Esophagus (tissue), 2 donors: ENCODE data around the gene CREBBP. TPM values are rescaled to one million over a fixed set of nuclear protein-coding genes. Genes with fewer than 3 reads are reported as not detected.

ENCODE experiments used
- H3K27ac ChIP-seq, 2 donors: one replicate each; pipeline ENCODE4 v1.5.1; 2013; ENCODE audit warnings: low read depth in 2 of 2, mild to moderate bottlenecking in 2 of 2, inconsistent platforms in 1 of 2, low read length in 1 of 2, moderate library complexity in 1 of 2
- H3K27me3 ChIP-seq, 2 donors: one replicate each; pipeline ENCODE4 v1.6.1; 2013; ENCODE audit warnings: low read length in 2 of 2, control low read depth in 1 of 2, mild to moderate bottlenecking in 1 of 2; ENCODE audit not compliant: insufficient read depth in 2 of 2, control insufficient read depth in 1 of 2
- H3K36me3 ChIP-seq, 2 donors: one replicate each; pipeline ENCODE4 v1.6.1; 2013; ENCODE audit warnings: low read length in 1 of 2; ENCODE audit not compliant: control insufficient read depth in 2 of 2, insufficient read depth in 2 of 2
- H3K4me1 ChIP-seq, 2 donors: one replicate each; pipeline ENCODE4 v1.6.1; 2013; ENCODE audit warnings: low read length in 1 of 2; ENCODE audit not compliant: control insufficient read depth in 2 of 2, insufficient read depth in 2 of 2
- H3K4me3 ChIP-seq, 2 donors: one replicate each; pipeline ENCODE4 v1.5.1; 2013; ENCODE audit warnings: low read length in 2 of 2, mild to moderate bottlenecking in 2 of 2, low read depth in 1 of 2, moderate library complexity in 1 of 2
- H3K9me3 ChIP-seq, 2 donors: one replicate each; pipeline ENCODE4 v1.6.1; 2013; ENCODE audit warnings: mild to moderate bottlenecking in 2 of 2, low read depth in 1 of 2, low read length in 1 of 2, moderate library complexity in 1 of 2; ENCODE audit not compliant: control insufficient read depth in 2 of 2, insufficient read depth in 1 of 2
- WGBS, 2 donors: extraction: QIAGEN DNeasy Blood & Tissue Kit; methylation state at CpG; one replicate each; pipeline ENCODE4 v1.1.7; 2013; 5-methylcytosine and 5-hydroxymethylcytosine counted together
- polyA plus RNA-seq, 2 donors: library from polyadenylated mRNA; stranded (reverse); fragments of 200-250 nt; gene quantifications; one replicate each; pipeline ENCODE4 v1.2.3, GENCODE V29; 2013
- donor health status: healthy with polysubstance abuse.
- donor health status: Bipolar disorder and iron deficiency.

CREBBP gene
- polyA plus RNA-seq, 2 donors: 8.4 to 20.2 TPM

DNA sequence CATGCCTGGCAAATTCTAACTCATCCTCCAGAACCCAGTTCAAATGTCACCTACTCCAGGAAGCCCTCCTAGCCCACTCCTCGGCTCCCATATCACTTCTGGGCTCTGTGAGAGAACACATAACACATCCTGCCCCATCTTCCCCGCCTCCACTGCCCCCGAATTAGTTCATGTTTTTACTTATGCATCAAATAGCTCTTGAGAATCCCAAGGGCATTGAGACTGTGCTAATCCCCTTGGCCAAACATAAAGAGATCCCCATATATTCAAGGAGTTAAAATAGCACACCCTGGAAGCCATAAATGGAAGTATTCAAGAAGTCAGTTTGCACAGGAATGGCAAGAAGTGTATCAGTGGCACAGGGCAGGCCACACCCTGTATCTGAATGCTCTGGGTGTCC is 2.0 kb upstream of the CREBBP start:
- 89 to 91% methylated on average over 3 of the region's 3 CpGs for WGBS, 2 donors
- Histone ChIP-seq H3K9me3 (no peaks in the 10 kb centered on the region), H3K4me3 (no peak overlapping the region), H3K27me3 (no peaks in the 10 kb centered on the region), H3K36me3 (no peaks in the 10 kb centered on the region), H3K4me1 (peaks cover 0 to 8% of the 10 kb centered on the region in 2 donors), H3K27ac (no peak overlapping the region)

DNA sequence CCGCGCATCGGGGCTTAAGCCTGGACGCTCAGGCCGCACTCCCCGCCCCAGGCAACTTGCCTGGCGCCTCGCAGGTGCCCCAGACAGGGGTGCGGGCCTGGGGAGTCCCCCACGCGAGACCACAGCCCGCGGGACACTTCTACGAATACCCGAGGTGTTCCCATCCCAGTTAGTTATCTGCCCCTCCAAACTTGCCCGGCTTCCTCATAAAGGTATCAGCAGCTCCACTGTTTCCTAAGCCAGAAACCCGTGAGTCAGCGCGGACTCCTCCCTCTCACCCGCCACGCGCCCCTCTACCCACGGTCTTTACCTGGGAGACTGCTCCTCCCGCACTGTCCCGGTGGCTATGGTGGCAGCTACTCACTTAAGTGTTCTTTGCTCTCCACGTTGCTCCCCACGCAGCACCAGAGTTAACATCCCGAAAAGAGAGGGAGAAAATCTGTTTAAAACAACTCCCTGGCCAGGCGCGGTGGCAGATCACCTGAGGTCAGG is 1.0 kb upstream of the CREBBP start:
- 53 to 56% methylated on average over 29 to 30 of the region's 30 CpGs for WGBS, 2 donors
- Histone ChIP-seq H3K36me3 (no peaks in the 10 kb centered on the region), H3K4me3 (peak overlapping the region; percentile 84 to 87), H3K4me1 (peaks cover 4 to 11% of the 10 kb centered on the region in 2 donors), H3K27me3 (no peaks in the 10 kb centered on the region), H3K9me3 (no peaks in the 10 kb centered on the region), H3K27ac (no peak overlapping the region)

DNA sequence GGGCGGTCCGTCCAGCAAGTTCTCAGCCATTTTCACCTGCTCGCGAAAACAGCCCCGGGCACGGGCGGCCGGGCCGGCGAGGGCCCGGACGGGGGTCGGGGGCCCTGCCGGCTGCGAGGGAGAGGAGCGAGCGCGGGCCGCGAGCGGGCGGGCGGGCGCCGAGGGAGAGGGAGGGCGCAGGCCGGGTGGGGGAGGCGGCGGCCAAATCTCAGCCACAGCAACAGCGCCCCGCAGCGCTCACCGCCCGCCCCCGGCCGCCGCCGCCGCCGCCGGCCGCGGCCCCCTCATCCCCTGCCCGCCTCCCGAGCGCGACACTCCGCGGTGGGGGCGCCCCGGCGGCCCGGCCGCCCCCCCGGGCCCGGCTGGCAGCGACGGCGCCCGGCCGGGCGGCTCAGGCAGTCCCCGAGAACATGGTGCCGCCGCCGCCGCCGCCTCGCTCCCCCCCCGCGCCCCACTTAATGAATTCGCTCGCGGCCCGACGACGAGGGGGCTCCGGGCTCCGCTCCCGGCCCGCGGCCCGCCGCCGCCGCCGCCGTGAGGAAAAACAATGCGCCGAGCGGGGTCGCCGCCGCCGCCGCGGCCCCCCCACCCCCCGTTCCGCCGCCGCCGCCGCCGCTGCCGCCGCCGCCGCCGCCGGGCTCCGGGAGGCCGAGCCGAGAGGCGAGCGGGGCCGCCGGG is 487 bp downstream of the CREBBP start:
- Histone ChIP-seq H3K4me1 (peaks cover 5 to 11% of the 10 kb centered on the region in 2 donors), H3K4me3 (peak overlapping the region; percentile 84 to 86), H3K9me3 (no peaks in the 10 kb centered on the region), H3K36me3 (no peaks in the 10 kb centered on the region), H3K27ac (peak overlapping the region; percentile 95 to 98), H3K27me3 (no peaks in the 10 kb centered on the region)
- WGBS, 2 donors: 0 to 1% methylated on average over 25 to 117 of the region's 117 CpGs

DNA sequence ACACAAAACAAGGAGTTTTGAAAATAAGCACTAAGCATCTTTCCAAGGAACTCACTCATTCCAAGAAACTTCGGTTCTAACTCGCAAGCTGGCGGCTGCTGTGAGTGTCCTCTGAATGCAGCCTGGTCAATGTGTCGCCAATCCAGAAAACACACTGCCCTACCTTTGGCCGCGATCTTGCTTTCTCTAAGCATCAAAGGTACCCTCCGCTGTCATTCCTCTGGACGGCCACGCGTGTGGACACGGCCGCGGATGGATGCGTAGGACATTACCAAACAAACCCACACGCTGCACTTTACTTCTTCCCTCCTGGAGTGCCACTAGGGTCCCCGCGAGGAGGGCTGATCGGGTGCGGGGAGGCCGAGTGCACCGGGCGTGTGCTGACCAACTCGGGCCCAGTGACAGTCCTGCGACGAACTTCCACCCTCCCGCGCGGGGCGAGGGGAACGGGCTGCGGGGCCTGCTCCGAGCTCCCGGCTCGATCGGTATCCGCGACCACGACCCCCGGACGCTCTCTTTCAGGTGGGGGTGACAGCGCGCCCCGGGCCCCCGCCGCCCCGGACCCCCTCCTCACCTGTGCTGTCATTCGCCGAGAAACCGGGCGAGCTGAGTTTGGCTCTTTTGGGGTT is 1.1 kb downstream of the CREBBP start:
- Histone ChIP-seq H3K27ac (peak overlapping the region; percentile 43 to 44), H3K4me1 (peaks cover 5 to 11% of the 10 kb centered on the region in 2 donors)
- WGBS, 2 donors: 1% methylated on average over 41 to 50 of the region's 50 CpGs

DNA sequence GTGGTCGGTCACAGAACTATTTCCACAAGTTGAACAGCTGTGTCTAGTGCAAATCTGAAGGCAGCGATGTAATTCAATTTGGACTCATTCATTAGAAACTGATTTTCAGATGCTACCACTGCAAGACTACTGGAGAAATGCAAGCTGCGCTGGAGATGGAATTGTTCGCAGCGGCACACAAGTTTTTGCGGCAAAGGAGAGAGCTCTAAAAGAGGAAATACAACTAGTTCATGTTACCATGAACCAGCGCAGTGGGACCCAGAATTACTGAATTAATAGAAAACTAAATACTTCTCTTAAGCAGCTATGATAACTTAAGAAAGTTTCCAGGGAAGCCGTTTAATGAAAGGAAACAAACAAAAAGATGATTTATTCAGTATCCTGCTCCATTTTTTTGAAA is 1.9 kb downstream of the CREBBP start:
- Histone ChIP-seq H3K27ac (no peak overlapping the region), H3K36me3 (no peaks in the 10 kb centered on the region), H3K9me3 (no peaks in the 10 kb centered on the region), H3K27me3 (no peaks in the 10 kb centered on the region), H3K4me1 (peaks cover 11% of the 10 kb centered on the region in 2 donors), H3K4me3 (peak overlapping the region in 1 of 2 donors; percentile 84)
- WGBS, 2 donors: 11% methylated on average over 8 of the region's 8 CpGs

More for the DNA sequence above, 1.1 kb downstream of the CREBBP start:
- no peaks in the 10 kb centered on the region for H3K9me3 ChIP-seq
- no peaks in the 10 kb centered on the region for H3K27me3 ChIP-seq
- no peaks in the 10 kb centered on the region for H3K36me3 ChIP-seq
- peak overlapping the region; percentile 84 to 86 for H3K4me3 ChIP-seq

DNA sequence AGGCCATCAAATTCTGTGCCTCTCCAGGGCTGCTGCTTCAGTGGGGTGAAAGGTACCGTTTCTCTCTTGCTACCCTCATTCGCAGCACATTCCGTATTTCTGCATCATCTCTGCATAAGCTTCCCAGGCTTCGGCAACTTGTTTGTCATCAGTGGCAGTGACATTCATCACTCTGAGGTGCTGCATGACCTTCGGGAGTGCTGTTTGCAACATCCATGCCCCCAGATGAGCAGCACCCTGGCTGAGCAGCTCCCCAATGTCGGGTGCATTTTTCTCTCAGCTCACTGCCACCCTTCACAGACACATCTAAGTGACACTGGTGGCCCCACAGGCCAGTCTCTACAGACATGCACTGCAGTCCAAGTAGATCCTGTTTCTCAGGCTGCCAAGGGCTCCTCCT is 3.8 kb downstream of the CREBBP start:
- H3K4me1 ChIP-seq: peaks cover 21 to 22% of the 10 kb centered on the region in 2 donors
- WGBS, 2 donors: 45 to 60% methylated on average over 6 of the region's 6 CpGs
- peaks cover 0 to 2% of the 10 kb centered on the region in 2 donors for H3K36me3 ChIP-seq
- no peak overlapping the region for H3K4me3 ChIP-seq
- H3K27ac ChIP-seq: no peak overlapping the region
- no peaks in the 10 kb centered on the region for H3K9me3 ChIP-seq
- no peaks in the 10 kb centered on the region for H3K27me3 ChIP-seq

DNA sequence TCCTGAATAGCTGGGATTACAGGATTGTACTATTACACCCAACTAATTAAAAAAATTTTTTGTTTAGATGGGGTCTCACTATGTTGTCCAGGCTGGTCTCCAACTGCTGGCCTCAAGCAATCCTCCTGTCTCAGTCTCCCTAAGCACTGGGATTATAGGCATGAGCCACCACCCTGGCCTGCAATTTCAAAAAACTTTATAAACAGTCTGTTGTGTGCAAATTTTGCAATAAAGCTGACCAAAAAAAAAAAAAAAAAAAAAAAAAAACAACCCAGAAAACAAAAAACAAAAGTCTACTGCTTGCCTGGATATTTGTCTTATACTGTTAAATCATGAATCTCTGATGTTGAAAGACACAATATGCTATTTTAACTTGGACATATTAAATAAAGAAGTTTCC is 4.4 kb downstream of the CREBBP start:
- Histone ChIP-seq H3K4me1 (peaks cover 17 to 21% of the 10 kb centered on the region in 2 donors), H3K27me3 (no peaks in the 10 kb centered on the region), H3K4me3 (no peak overlapping the region)

DNA sequence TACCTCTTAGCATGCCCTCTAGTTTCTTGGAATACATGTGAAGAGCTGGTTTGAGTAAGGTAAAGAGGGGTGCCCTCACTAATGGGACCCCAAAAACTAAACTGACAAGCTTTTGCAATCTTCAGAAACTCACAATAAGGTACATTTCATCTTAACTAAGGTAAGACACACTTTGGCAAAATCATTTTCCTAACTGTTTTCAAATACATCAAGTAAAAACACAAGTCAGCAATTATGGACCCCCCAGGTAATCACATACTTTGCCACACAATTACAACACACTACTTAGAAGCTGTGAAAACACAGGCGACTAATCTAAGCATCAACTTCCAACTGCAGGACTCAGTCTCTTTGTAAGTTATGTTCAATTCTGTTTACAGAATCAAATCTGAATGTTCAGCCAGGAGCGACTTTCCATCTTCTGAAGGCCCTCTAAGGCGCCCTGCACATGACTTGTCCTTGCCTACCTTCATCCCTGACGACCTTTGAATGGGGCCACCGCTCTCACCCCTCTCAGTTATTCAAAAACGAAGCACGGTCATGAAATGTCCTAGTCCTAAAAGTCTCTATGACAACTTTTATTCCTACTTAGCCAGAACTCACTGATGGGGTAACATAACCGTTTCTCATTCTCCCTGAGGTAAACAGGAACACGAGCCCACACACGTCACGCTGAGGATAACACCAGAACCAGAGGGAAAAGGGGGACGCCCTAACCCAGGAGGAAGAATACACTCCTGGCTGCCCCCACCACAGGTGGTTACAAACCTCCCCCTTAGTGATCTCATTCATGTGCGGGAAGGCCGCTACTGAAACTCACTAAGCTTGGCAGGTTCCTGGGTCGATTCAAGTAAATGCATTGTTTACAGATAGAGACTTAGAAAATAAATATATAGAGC is 5.5 kb downstream of the CREBBP start:
- H3K4me3 ChIP-seq: no peak overlapping the region
- peaks cover 0 to 2% of the 10 kb centered on the region in 2 donors for H3K36me3 ChIP-seq
- 66 to 67% methylated on average over 15 of the region's 15 CpGs for WGBS, 2 donors
- H3K4me1 ChIP-seq: peaks cover 15 to 21% of the 10 kb centered on the region in 2 donors
- no peaks in the 10 kb centered on the region for H3K9me3 ChIP-seq
- no peaks in the 10 kb centered on the region for H3K27me3 ChIP-seq
- H3K27ac ChIP-seq: no peak overlapping the region

More for the DNA sequence above, 4.4 kb downstream of the CREBBP start:
- no peaks in the 10 kb centered on the region for H3K9me3 ChIP-seq
- peaks cover 0 to 2% of the 10 kb centered on the region in 2 donors for H3K36me3 ChIP-seq
- no peak overlapping the region for H3K27ac ChIP-seq

DNA sequence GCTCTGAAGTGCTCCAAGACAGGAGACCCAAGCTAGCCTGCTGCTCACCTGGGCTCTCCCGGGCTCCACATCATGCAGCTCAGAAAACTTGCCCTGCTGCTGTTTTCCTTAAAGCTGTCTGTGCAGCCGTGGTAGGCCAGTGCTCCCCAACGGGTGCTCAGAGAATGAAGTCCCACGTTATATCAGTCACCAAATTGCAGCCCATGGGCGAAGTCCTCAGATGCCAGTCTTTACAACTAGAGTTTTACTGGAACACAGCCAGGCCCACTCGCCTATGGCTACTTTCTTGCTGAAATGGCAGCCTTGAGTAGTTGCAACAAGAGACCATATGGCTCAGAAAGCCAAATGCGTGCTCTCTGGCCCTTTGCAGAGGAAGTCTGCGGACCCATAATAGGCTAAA is 6.3 kb downstream of the CREBBP start:
- H3K27me3 ChIP-seq: no peaks in the 10 kb centered on the region
- no peak overlapping the region for H3K4me3 ChIP-seq
- H3K4me1 ChIP-seq: peaks cover 18 to 21% of the 10 kb centered on the region in 2 donors
- no peak overlapping the region for H3K27ac ChIP-seq
- WGBS, 2 donors: 66 to 72% methylated on average over 8 of the region's 8 CpGs
- H3K9me3 ChIP-seq: no peaks in the 10 kb centered on the region
- H3K36me3 ChIP-seq: peaks cover 0 to 2% of the 10 kb centered on the region in 2 donors
